PC-3 (cell line): ENCODE results near the gene CFAP54. TPM values are rescaled to one million over a fixed set of nuclear protein-coding genes. Genes with fewer than 3 reads are reported as not detected.

Experiments
- ATAC-seq: fragments of 200-7000 bp; cut with Tn5 transposase; 2 replicates; pipeline ENCODE4 v1.9.1; 2020; ENCODE audit warnings: mild to moderate bottlenecking, moderate library complexity
- BruUV-seq: library from RNA; stranded (reverse); fragments of 400-500 nt; replicated peaks from 2 replicates; lab custom pipeline; 2021; lab: Mats Ljungman, UMichigan
- CTCF ChIA-PET: fragments of 300-600 bp; sonication (Branson Sonifier 250); formaldehyde crosslinking; loops from one replicate; lab custom pipeline; 2022; ENCODE audit warnings: antibody characterized with exemption; lab: Charles Lee
- POLR2A ChIA-PET: fragments of 300-600 bp; sonication (Branson Sonifier 250); formaldehyde crosslinking; loops from one replicate; lab custom pipeline; 2022; ENCODE audit warnings: antibody characterized with exemption; ENCODE audit not compliant: unreplicated experiment; lab: Charles Lee
- DNase-seq: peaks from one replicate; pipeline ENCODE4 v3.0.0-alpha.2; 2015
- H2AFZ ChIP-seq: fragments of 300-600 bp; sonication (generic); 2 replicates; pipeline ENCODE4 v1.6.0; 2016; ENCODE audit warnings: antibody characterized with exemption, low read length
- H3F3A ChIP-seq: fragments of 300-600 bp; sonication (generic); one replicate; pipeline ENCODE4 v1.6.0; 2017; ENCODE audit warnings: antibody characterized with exemption, low read length, control low read depth, mild to moderate bottlenecking; ENCODE audit not compliant: unreplicated experiment
- H3K27ac ChIP-seq: fragments of 300-600 bp; sonication (generic); 2 replicates; pipeline ENCODE4 v1.5.1; 2016; ENCODE audit warnings: mild to moderate bottlenecking, low read length
- H3K27me3 ChIP-seq: fragments of 300-600 bp; sonication (generic); 2 replicates; pipeline ENCODE4 v1.6.1; 2016; ENCODE audit warnings: low read length, mixed read lengths
- H3K36me3 ChIP-seq: fragments of 300-600 bp; sonication (generic); 2 replicates; pipeline ENCODE4 v1.6.1; 2016; ENCODE audit warnings: low read depth, mixed run types, low read length, mixed read lengths
- H3K4me1 ChIP-seq: fragments of 300-600 bp; sonication (generic); 2 replicates; pipeline ENCODE4 v1.5.1; 2016; ENCODE audit warnings: low read length; ENCODE audit not compliant: insufficient read depth
- H3K4me2 ChIP-seq: fragments of 300-600 bp; sonication (generic); 2 replicates; pipeline ENCODE4 v1.6.0; 2016; ENCODE audit warnings: low read length
- H3K4me3 ChIP-seq: fragments of 300-600 bp; sonication (generic); 2 replicates; pipeline ENCODE4 v1.5.1; 2016; ENCODE audit warnings: mild to moderate bottlenecking, low read length, mixed read lengths
- H3K79me2 ChIP-seq: fragments of 300-600 bp; sonication (generic); 2 replicates; pipeline ENCODE4 v1.6.1; 2017; ENCODE audit warnings: low read length, mixed read lengths
- H3K9ac ChIP-seq: fragments of 300-600 bp; sonication (generic); 2 replicates; pipeline ENCODE4 v1.6.0; 2016; ENCODE audit warnings: mild to moderate bottlenecking, low read length
- H3K9me2 ChIP-seq: fragments of 300-600 bp; sonication (generic); replicated peaks from 2 replicates; pipeline ENCODE4 v1.6.1; 2016; ENCODE audit warnings: mixed run types, low read length, mixed read lengths
- H3K9me3 ChIP-seq: fragments of 300-600 bp; sonication (generic); 2 replicates; pipeline ENCODE4 v1.6.1; 2016; ENCODE audit warnings: low read length, mixed read lengths
- H4K20me1 ChIP-seq: fragments of 300-600 bp; sonication (generic); 2 replicates; pipeline ENCODE4 v1.6.1; 2016; ENCODE audit warnings: low read length, mixed read lengths
- EZH2 ChIP-seq: fragments of 300-600 bp; sonication (generic); IDR thresholded peaks from one replicate; pipeline ENCODE4 v1.6.1; 2017; ENCODE audit warnings: antibody characterized with exemption, mild to moderate bottlenecking, low read length; ENCODE audit not compliant: unreplicated experiment
- EZH2phosphoT487 ChIP-seq: fragments of 300-600 bp; sonication (generic); IDR thresholded peaks from 2 replicates; pipeline ENCODE4 v1.6.1; 2018; ENCODE audit warnings: mild to moderate bottlenecking, antibody characterized with exemption, low read length, borderline replicate concordance
- intact Hi-C: fragments of 100-400 bp; cut with micrococcal nuclease; formaldehyde crosslinking; loops from 2 replicates; pipeline ENCODE4 v1.9.0; 2023
- total RNA-seq: library from RNA; depleted of rRNA; stranded (reverse); fragments of >200 nt; gene quantifications from 2 replicates; pipeline ENCODE4 v1.2.3, GENCODE V29; 2014
- TF ChIP-seq, protein P1 (sequence below): fragments of 300-600 bp; sonication (generic); conservative IDR thresholded peaks from 2 replicates; pipeline ENCODE4 v1.5.1; 2017; ENCODE audit warnings: antibody characterized with exemption, low read depth, mild to moderate bottlenecking, low read length

CFAP54 gene
- total RNA-seq, 1 experiment from 2014 or later: 0.77 TPM

DNA sequence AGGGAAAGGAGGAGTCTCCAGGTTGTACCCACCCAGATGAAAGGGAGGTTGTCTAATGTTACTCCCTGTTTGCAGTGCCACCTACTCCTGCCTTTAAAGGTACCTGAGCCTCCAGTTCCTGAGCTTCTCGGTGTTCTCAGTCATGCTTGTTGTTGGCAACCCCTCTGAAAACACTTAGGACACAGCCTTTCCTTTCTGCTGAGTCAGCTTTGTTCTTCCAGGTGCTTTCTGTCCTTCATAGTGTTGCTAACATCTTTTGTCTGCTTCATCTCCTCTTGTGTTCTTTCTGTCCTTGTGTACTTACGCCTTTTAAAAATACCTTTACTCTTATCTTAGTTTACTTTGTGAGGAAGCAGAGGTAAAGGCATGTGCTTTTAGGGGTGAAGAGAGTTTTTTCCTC is 320.7 kb downstream of the CFAP54 start:
- no TSS peak for BruUV-seq

DNA sequence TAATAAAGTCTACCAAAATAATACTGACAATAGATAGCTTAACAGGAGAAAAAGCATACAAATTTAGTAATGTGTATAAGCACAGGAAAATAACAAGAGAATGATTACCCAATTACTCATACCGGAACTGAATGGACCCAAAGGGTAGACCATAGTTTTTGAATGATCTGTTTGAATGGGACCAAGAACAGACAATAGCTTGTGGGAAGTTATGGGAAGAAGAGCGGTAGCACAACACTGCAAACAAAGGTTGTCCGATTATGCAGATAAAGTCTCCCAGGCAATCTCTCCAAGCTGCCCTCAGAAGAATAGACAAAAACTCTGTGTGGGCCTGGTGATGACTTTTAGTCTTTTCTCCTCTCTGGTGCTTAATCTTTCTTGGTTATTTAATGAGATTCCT is 321.1 kb downstream of the CFAP54 start:
- intact Hi-C loops: loop anchor here (2.0 kb wide), 3 partner anchors 78 to 96 kb away; partner anchors contain the start of gene NEDD1
- Histone ChIP-seq H3K9me3 (no peaks in the 10 kb centered on the region), H4K20me1 (no peaks in the 10 kb centered on the region), H3K9me2 (no peaks in the 10 kb centered on the region), H3K27ac (peak overlapping the region; percentile 100), H3F3A (peaks cover 17% of the 10 kb centered on the region), H3K79me2 (no peaks in the 10 kb centered on the region), H3K4me2 (peak overlapping the region; percentile 87), H3K36me3 (no peaks in the 10 kb centered on the region), H3K27me3 (no peaks in the 10 kb centered on the region), H2AFZ (peak overlapping the region; percentile 41; the same call in 1 of the 2 replicates), H3K4me1 (peaks cover 52% of the 10 kb centered on the region), H3K9ac (peak overlapping the region; percentile 93), H3K4me3 (peak overlapping the region; percentile 57)
- TF ChIP-seq EZH2 (no peak), EZH2phosphoT487 (no peak)
- TF ChIP-seq, protein P1, sequence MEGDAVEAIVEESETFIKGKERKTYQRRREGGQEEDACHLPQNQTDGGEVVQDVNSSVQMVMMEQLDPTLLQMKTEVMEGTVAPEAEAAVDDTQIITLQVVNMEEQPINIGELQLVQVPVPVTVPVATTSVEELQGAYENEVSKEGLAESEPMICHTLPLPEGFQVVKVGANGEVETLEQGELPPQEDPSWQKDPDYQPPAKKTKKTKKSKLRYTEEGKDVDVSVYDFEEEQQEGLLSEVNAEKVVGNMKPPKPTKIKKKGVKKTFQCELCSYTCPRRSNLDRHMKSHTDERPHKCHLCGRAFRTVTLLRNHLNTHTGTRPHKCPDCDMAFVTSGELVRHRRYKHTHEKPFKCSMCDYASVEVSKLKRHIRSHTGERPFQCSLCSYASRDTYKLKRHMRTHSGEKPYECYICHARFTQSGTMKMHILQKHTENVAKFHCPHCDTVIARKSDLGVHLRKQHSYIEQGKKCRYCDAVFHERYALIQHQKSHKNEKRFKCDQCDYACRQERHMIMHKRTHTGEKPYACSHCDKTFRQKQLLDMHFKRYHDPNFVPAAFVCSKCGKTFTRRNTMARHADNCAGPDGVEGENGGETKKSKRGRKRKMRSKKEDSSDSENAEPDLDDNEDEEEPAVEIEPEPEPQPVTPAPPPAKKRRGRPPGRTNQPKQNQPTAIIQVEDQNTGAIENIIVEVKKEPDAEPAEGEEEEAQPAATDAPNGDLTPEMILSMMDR: no peak
- ChIA-PET POLR2A (interaction anchor here (0.5 to 0.6 kb wide), 2 partner anchors 99 to 719 kb away, joined by 3 to 5 read pairs; no protein-coding TSS in a partner anchor), CTCF (interaction anchor here (1.1 kb wide), 1 partner anchor 37 kb away, joined by 5 read pairs; no protein-coding TSS in a partner anchor)
- no TSS peak for BruUV-seq
- DNase-seq (peak; percentile 89), ATAC-seq (peak; percentile 61)

More for the DNA sequence above, 320.7 kb downstream of the CFAP54 start:
- Histone ChIP-seq H3K4me2 (peak overlapping the region; percentile 87), H3K27me3 (no peaks in the 10 kb centered on the region), H2AFZ (peak overlapping the region; percentile 20), H3K4me1 (peaks cover 52% of the 10 kb centered on the region), H3K27ac (peak overlapping the region; percentile 100), H3K79me2 (no peaks in the 10 kb centered on the region), H3K9ac (peak overlapping the region; percentile 93), H3K9me2 (no peaks in the 10 kb centered on the region), H4K20me1 (no peaks in the 10 kb centered on the region), H3F3A (peaks cover 17% of the 10 kb centered on the region), H3K36me3 (no peaks in the 10 kb centered on the region), H3K9me3 (no peaks in the 10 kb centered on the region), H3K4me3 (peak overlapping the region; percentile 57)
- POLR2A ChIA-PET: no interaction called here
- ATAC-seq: peak; percentile 16
- DNase-seq: peak; percentile 86
- CTCF ChIA-PET: interaction anchor here (1.1 kb wide), 1 partner anchor 37 kb away, joined by 5 read pairs; no protein-coding TSS in a partner anchor
- TF ChIP-seq EZH2phosphoT487 (no peak), EZH2 (no peak)
- TF ChIP-seq, protein P1: no peak
- intact Hi-C loops: loop anchor here (2.0 kb wide), 3 partner anchors 79 to 97 kb away; partner anchors contain the start of gene NEDD1

DNA sequence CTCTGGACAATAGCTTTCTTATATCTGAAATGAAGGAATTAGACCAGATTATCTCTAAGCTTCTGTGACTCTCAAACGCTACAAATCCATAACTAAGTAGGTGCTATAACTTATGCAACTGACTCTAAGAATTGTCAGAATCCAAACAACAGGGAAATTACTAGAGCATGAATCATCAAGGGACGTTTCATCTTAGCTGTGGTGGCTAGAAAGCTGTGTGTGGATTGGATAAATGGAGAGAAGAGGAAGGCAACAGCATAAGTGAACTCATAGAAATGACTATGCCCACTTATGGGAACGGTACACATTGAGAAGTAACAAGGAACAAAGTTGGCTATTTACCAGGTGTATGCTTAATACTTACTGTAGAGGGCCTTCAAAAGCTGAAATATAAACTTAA is 321.7 kb downstream of the CFAP54 start:
- TF ChIP-seq, protein P1: peak; percentile 38; the same call in 1 of the 2 replicates
- TF ChIP-seq EZH2: no peak
- H3K27me3 ChIP-seq: no peaks in the 10 kb centered on the region
- peak overlapping the region; percentile 41 for H2AFZ ChIP-seq
- DNase-seq (peak; percentile 99), ATAC-seq (peak; percentile 86)
- peak overlapping the region; percentile 57 for H3K4me3 ChIP-seq
- H3K9ac ChIP-seq: peak overlapping the region; percentile 93
- no peaks in the 10 kb centered on the region for H3K9me3 ChIP-seq
- H4K20me1 ChIP-seq: no peaks in the 10 kb centered on the region
- H3K4me1 ChIP-seq: peaks cover 52% of the 10 kb centered on the region
- no peaks in the 10 kb centered on the region for H3K9me2 ChIP-seq
- peaks cover 17% of the 10 kb centered on the region for H3F3A ChIP-seq
- intact Hi-C loops: loop anchor here (1.0 to 2.0 kb wide), 5 partner anchors 36 to 101 kb away; partner anchors contain the start of gene NEDD1
- H3K36me3 ChIP-seq: no peaks in the 10 kb centered on the region
- ChIA-PET POLR2A (interaction anchor here (0.5 to 0.6 kb wide), 4 partner anchors 21 to 718 kb away, joined by 3 to 12 read pairs (median 4); no protein-coding TSS in a partner anchor), CTCF (no interaction called here)
- H3K4me2 ChIP-seq: peak overlapping the region; percentile 87
- BruUV-seq: no TSS peak
- H3K79me2 ChIP-seq: no peaks in the 10 kb centered on the region
- H3K27ac ChIP-seq: peak overlapping the region; percentile 100
